ENCODE data around the gene HSPA4L.

HSPA4L gene

DNA sequence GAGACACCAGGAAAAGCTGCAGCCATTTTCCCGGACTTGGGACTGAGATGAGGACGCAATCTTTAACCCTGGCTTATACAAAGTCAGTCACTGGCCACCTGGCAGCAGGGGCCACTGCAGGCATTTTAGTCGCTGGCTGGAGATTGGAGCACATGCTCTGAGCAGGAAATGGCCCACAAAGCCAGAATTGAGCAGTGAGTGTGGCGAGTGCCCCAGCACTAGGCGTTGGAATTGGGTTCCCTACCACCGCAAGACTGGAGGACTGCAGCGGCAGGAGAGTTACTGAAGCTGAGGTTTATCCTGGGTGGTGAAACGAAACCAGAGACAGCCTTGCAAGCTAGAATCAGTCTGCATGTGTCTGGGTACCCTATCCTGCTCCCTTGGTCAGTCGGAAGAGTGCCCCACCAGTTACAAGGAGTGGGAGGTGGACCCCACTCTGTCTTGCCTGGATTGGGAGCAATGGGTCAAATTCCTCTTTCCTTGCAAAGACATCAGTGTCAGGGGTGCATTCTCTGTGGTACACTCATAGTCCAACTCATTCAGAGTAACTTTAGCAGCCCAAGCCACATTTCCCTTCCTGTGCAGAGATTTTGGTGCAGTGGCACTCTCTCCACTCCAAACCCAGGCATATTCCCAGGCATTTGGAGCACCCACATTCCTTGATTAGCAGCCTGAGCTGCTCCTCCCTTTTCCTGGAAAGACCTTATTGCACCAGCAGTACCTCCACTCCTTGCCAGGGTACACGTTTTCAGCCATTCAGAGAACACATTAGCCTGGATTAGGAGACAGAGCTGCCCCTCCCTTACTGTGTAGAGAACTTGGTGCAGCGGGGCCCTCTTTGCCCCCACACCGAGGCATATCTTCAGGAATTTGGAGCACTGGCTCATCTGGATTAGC lies 61.8 kb downstream of the HSPA4L start:
- Histone ChIP-seq H3K27me3 (ENCODE audit: control insufficient read depth, low read length) (no peaks in the 10 kb centered on the region), H3K36me3 (ENCODE audit: control insufficient read depth, low read length) (no peaks in the 10 kb centered on the region; the same call in 1 of the 2 replicates), H3K9me2 (replicated peaks; ENCODE audit: control insufficient read depth, low read length) (no peaks in the 10 kb centered on the region), H3K4me1 (ENCODE audit: control insufficient read depth, low read length) (no peaks in the 10 kb centered on the region), H3K79me2 (ENCODE audit: control insufficient read depth, low read length) (peaks cover 8% of the 10 kb centered on the region; the same call in 1 of the 2 replicates), H3K4me3 (ENCODE audit: low read length) (no peak overlapping the region), H3F3A (ENCODE audit: control insufficient read depth, insufficient read depth) (no peaks in the 10 kb centered on the region), H3K27ac (ENCODE audit: low read depth, low read length) (no peak overlapping the region), H3K9me3 (ENCODE audit: control insufficient read depth, insufficient read depth, low read length) (peaks cover 6% of the 10 kb centered on the region; the same call in 1 of the 2 replicates), H3K4me2 (ENCODE audit: low read length) (no peak overlapping the region), H4K20me1 (ENCODE audit: control insufficient read depth, insufficient read depth, low read depth, low read length) (no peaks in the 10 kb centered on the region)
- TF ChIP-seq, protein P1, sequence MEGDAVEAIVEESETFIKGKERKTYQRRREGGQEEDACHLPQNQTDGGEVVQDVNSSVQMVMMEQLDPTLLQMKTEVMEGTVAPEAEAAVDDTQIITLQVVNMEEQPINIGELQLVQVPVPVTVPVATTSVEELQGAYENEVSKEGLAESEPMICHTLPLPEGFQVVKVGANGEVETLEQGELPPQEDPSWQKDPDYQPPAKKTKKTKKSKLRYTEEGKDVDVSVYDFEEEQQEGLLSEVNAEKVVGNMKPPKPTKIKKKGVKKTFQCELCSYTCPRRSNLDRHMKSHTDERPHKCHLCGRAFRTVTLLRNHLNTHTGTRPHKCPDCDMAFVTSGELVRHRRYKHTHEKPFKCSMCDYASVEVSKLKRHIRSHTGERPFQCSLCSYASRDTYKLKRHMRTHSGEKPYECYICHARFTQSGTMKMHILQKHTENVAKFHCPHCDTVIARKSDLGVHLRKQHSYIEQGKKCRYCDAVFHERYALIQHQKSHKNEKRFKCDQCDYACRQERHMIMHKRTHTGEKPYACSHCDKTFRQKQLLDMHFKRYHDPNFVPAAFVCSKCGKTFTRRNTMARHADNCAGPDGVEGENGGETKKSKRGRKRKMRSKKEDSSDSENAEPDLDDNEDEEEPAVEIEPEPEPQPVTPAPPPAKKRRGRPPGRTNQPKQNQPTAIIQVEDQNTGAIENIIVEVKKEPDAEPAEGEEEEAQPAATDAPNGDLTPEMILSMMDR (IDR thresholded peaks at IDR 0.05; ENCODE audit: low read depth, low read length, poor library complexity, severe bottlenecking), result no peak
- no peak for TF ChIP-seq EZH2phosphoT487 (IDR thresholded peaks at IDR 0.05; ENCODE audit: borderline replicate concordance, low read length)

DNA sequence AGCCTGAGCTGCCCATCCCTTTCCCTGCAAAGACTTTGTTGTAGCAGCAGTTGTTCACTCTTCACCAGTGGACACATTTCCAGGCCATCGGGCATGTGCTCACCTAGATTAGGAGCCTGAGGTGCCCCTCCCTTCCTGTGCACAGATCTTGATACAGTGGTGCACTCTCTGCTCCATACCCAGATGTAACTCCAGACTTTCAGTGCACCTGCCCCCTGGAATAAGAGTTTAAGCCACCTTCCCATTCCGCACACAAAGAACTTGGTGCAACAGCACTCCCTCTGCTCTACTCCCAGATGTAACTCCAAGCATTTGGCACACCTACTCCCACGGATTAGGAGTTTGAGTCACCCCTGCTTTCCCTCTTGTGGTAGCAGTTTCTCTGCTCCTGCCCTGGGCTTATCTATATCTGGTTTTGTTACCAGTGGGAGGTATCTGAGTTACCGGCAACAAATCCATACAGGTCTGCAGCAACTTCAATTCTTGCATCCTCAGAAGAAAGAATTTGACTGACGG lies 62.5 kb downstream of the HSPA4L start:
- no peaks in the 10 kb centered on the region for H3K9me2 ChIP-seq (replicated peaks; ENCODE audit: control insufficient read depth, low read length)
- H3K36me3 ChIP-seq (ENCODE audit: control insufficient read depth, low read length), result no peaks in the 10 kb centered on the region; the same call in 1 of the 2 replicates
- H3F3A ChIP-seq (ENCODE audit: control insufficient read depth, insufficient read depth), result no peaks in the 10 kb centered on the region
- TF ChIP-seq EZH2phosphoT487 (IDR thresholded peaks at IDR 0.05; ENCODE audit: borderline replicate concordance, low read length), result no peak
- TF ChIP-seq, protein P1 (IDR thresholded peaks at IDR 0.05; ENCODE audit: low read depth, low read length, poor library complexity, severe bottlenecking), result no peak
- H3K27ac ChIP-seq (ENCODE audit: low read depth, low read length), result no peak overlapping the region
- H3K4me2 ChIP-seq (ENCODE audit: low read length), result no peak overlapping the region
- H3K9me3 ChIP-seq (ENCODE audit: control insufficient read depth, insufficient read depth, low read length), result peaks cover 9% of the 10 kb centered on the region; the same call in 1 of the 2 replicates
- no peaks in the 10 kb centered on the region for H4K20me1 ChIP-seq (ENCODE audit: control insufficient read depth, insufficient read depth, low read depth, low read length)
- no peak overlapping the region for H3K4me3 ChIP-seq (ENCODE audit: low read length)
- H3K27me3 ChIP-seq (ENCODE audit: control insufficient read depth, low read length), result no peaks in the 10 kb centered on the region
- no peaks in the 10 kb centered on the region for H3K4me1 ChIP-seq (ENCODE audit: control insufficient read depth, low read length)
- H3K79me2 ChIP-seq (ENCODE audit: control insufficient read depth, low read length), result peaks cover 12% of the 10 kb centered on the region

DNA sequence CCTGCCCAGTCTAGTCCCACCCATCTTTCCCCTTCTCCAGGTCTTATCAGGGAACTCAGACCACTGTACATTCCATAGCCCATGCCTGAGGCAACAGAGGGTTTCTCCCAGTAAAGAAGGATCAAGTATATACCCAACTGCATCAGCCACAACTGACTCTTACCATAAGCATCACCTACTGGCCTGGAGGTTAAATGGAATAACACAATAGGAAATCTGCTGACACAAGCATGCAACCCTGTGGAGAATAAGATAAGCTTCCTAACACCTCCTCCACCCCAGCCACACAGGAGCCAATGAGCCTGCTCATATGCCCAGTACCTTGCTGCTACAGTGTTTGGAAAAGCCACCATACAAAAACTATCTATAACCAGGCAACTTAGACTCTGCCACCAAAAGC lies 63.9 kb downstream of the HSPA4L start:
- no peaks in the 10 kb centered on the region for H4K20me1 ChIP-seq (ENCODE audit: control insufficient read depth, insufficient read depth, low read depth, low read length)
- H3K9me3 ChIP-seq (ENCODE audit: control insufficient read depth, insufficient read depth, low read length), result peaks cover 18% of the 10 kb centered on the region
- no peaks in the 10 kb centered on the region for H3K9me2 ChIP-seq (replicated peaks; ENCODE audit: control insufficient read depth, low read length)
- H3K36me3 ChIP-seq (ENCODE audit: control insufficient read depth, low read length), result peaks cover 4% of the 10 kb centered on the region
- no peak overlapping the region for H3K27ac ChIP-seq (ENCODE audit: low read depth, low read length)
- H3K4me2 ChIP-seq (ENCODE audit: low read length), result no peak overlapping the region
- TF ChIP-seq, protein P1 (IDR thresholded peaks at IDR 0.05; ENCODE audit: low read depth, low read length, poor library complexity, severe bottlenecking), result no peak
- TF ChIP-seq EZH2phosphoT487 (IDR thresholded peaks at IDR 0.05; ENCODE audit: borderline replicate concordance, low read length), result no peak
- no peaks in the 10 kb centered on the region for H3K27me3 ChIP-seq (ENCODE audit: control insufficient read depth, low read length)
- peaks cover 20% of the 10 kb centered on the region for H3K79me2 ChIP-seq (ENCODE audit: control insufficient read depth, low read length)
- no peaks in the 10 kb centered on the region for H3F3A ChIP-seq (ENCODE audit: control insufficient read depth, insufficient read depth)
- H3K4me1 ChIP-seq (ENCODE audit: control insufficient read depth, low read length), result no peaks in the 10 kb centered on the region
- H3K4me3 ChIP-seq (ENCODE audit: low read length), result no peak overlapping the region

All from DOHH2 (cell line).